Measurements from ENCODE around the gene DNAH5.

Gene DNAH5

GRCh38 chr5:13700626-13701025 is 243.9 kb downstream of the DNAH5 start:
- no peak for DNase-seq

DNA sequence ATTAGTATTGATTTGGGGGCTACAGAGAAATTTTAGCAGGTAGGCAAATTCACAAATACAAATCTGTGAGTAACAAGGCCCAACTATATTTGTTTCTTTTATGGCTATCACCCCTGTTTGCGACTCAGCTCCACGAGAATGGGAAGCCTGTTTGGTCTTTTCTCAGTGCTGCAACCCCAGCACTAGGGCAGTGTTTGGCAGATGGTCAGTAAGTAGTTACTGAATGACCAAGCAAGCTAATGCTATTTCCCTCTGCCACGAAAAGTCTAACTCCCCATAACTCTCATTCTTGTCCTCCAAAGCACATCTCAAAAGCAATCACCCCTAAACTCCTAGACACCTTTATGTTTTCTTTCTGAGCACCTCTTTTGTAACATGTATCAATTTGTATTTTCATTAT is 245.6 kb downstream of the DNAH5 start:
- no peak for DNase-seq

GRCh38 chr5:13695076-13695712 is 249.3 kb downstream of the DNAH5 start:
- DNase-seq: no peak

DNA sequence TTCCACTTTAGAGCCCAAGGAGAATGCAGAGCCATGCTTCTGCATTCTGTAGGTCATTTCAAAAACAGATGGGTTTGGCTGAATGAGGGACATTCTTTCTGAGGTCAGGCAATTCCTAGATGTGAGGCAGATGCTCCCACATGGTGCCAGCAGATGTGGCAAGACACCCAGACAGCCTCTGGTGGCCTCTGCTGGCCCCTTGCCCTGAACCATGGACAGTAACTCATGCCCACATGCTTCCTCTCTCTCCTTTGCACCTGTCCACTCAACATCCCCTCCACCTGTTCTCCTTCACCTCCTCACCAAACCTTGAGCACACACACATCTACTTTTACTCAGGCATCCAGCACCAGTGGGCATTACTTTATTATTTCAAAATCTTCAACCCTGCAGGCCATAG is 252.3 kb downstream of the DNAH5 start:
- no peak for DNase-seq

GRCh38 chr5:13676531-13676930 is 268.0 kb downstream of the DNAH5 start:
- DNase-seq: no peak

DNA sequence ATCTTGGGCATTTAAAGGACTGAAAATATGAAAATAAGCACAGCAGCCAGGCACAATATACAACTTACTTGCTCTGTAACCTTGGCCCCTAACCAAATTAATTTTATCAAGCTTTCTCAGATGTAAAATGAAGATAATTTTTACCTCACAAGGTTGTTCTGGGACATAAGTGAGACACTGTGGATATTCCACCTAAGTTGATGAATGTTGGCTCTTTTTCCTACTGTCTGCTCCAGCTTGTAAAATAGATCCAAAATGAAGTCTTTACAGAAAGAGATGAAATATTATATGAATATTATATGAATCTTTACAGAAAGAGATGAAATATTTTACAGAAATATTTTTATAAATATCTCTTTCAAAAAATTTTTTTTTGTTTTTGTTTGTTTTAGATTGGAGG is 270.1 kb downstream of the DNAH5 start:
- DNase-seq: no peak

DNA sequence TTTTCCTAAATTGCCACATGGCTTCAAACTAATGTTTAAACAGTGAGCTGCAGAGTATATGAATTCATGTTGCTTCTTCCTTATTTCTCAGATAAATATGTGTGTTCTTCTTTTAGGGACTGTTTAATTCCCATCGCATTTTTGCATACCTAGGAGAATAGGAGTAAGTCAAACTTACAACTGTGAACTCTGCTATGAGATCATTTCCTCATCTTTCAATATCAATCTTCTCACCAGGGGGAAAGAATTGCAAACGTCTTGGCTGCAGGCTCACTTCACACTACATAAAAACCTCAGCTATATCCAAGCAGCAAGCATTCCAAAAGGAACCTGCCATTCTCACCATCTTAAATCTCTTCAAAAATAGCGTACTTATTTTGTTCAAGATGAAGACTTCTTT is 271.0 kb downstream of the DNAH5 start:
- DNase-seq: no peak

GRCh38 chr5:13664377-13664776 is 280.1 kb downstream of the DNAH5 start:
- DNase-seq: peak; percentile 34

DNA sequence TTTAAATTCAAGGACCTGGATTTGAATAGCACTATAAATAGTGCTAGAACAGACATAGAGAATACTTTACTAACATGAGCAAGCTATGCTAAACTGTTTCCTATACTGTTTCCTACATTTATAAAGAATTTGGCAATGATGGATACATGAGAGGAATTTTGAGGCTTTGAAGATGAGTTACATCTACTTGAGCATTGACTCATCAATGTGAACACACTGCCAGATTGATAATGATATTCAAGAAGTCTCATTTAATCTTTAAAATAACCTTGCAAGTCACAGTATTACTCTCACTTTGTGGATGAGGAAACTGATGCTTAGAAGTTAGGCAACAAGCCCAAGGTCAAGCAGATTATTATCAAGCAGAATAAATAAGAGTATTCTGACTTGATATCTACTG is 281.9 kb downstream of the DNAH5 start:
- DNase-seq: no peak

GRCh38 chr5:13661272-13661671 is 283.2 kb downstream of the DNAH5 start:
- no peak for DNase-seq

DNA sequence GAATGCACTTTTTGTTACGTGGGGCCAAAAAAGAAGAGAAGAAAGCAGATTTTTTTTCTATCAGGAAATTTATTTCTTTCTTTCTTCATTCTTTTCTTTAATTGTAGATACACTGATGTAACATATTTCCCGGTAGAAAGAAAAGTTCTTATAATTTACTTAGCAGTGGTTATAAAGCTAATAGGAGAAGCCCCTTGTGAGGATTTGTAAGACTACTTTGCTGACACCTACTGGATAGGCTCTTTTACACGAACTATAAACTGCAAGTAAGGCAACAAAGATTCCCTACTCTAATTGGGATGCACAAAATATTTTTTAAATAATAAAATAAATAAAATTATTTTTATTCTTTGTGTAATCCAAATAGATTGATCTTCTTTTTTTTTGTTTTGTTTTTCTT is 284.4 kb downstream of the DNAH5 start:
- DNase-seq: no peak

DNA sequence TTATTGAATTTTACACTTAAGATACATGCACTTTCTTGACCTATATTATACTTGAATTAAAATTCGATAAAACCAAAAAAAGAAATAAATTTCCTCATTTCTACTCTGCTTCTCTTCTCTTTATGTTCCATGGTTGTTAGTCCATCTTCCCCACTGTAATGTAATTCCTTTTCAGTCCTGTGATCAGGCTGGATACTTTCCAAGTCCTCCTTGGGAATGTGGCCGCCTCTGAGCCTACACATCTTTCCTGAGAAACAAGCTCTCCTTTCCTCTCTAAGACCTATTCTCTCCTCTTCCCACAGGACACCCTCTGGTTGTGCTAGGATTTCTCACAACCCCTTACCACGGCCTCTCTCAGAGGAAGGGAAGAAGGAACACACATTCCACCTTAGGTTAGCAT is 285.1 kb downstream of the DNAH5 start:
- no peak for DNase-seq

- no peak for DNase-seq
Observed at GRCh38 chr5:13658761-13659160, 285.7 kb downstream of the DNAH5 start.

DNA sequence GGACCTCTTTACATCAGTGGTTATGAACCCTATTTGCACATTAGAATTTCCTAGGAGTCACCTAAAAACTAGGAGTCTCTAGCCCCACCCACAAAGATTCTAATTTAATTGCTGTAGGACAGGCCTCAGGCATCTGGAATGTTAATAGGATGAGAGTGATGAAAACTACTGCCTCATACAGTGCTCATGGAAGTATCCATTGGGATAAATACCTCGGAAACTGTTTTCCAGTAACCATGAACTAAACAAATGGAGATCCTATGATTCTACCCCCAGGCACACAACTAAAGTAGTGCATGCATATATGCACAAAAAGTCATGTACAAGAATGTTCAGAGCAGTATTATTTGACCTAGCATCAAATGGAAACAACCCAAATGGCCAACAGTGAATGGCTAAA is 286.3 kb downstream of the DNAH5 start:
- DNase-seq: no peak

DNA sequence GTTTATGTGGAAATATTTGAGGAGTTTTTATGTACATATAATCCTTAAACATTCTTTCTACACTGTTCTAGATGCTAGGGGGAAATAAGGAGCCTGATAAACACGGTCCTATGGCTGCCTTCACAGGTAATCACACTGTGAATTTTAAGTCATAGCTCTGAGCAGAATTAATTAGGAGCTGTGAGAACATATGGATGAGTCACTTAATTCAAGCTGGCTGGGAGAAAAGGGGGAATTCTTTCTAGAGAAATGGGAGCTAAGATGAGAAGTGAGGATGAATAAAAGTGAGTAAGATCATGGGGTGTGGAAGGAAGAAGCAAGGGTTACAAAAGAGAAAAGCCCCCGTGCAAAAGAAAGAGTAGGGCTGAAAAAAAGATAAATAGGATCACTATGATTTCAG is 290.8 kb downstream of the DNAH5 start:
- DNase-seq: no peak

- DNase-seq: no peak
Observed at GRCh38 chr5:13649656-13650055, 294.8 kb downstream of the DNAH5 start.

DNA sequence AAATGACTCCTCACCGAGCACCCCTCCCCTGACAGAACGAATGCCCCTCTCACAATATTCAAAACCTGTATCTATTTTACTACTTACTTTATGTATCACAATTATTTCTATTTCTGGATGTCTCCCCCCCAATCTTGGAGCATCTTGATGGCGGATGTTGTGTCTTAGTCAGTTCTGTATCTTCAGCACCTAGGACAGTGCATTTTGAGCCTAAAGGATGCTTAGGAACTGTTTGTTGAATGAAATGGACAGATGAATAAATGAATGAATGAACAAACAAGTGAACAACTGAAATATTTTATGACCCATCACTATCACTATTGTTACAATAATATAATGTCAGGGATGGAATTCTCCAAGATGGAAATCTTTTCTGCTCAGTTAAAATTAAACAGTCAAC is 295.7 kb downstream of the DNAH5 start:
- DNase-seq: no peak

DNA sequence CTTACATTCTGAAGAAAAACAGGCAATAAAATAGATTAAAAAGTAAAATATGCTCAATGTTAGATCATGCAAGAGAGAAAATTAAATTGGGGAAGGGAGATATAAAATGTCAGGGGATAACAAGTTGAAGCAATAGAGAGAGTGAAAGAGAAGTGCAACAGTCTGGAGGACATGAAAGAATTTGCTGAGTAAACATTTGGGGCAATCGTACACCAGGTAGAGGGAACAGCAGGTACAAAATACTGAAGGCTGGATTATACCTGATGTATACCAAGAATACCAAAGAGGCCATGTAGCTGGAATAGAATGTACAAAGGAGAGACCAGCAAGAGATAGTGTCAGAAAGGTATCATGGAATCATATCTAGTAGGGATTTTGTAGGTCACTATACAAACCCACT is 300.8 kb downstream of the DNAH5 start:
- no peak for DNase-seq

DNA sequence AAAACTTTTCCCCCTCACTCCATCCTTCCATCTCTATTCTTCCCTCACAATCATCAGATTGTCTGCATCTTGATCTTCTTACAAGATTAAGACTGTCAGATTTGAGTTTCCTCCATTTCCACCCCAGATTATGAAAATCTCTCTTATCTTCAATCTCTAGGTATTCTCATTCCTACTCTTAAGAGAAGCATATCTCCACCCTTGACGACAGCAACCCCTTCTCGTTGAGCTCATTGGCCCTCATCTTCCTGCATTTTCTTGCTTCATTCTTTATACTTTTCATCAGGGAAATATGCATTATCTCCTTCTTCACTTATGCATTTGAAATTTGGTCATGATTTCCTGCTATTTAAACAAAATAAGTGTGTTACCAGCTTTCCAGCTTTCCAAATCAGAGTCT is 301.3 kb downstream of the DNAH5 start:
- no peak for DNase-seq
